MV-4-11 (cell line): ENCODE data around the gene UNC79.

Source experiments
- DNase-seq: peaks from one replicate; lab custom pipeline; 2025; lab: John Stamatoyannopoulos, UW

The UNC79 gene

DNA sequence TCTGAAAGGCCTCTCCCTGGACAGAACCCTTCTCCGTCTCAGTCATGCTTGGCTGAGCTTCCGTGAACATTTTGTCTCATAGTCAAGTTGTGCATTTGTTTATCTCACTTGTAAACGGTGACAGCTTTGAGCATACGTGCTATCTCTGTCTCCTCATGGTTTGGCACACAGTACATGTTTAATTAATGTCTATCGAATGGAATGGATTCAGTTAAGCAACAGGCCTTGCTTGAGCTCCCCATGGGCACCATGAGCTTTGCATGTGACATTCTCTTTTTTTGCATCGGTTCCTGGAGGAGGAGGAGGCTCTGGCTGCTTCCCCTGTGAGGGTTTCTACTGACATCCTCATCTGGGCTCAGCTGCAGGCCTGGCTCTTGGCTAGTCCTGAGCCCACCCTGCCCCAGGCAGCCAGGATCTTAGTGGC is 277.6 kb downstream of the UNC79 start:
- DNase-seq: peak; percentile 14

DNA sequence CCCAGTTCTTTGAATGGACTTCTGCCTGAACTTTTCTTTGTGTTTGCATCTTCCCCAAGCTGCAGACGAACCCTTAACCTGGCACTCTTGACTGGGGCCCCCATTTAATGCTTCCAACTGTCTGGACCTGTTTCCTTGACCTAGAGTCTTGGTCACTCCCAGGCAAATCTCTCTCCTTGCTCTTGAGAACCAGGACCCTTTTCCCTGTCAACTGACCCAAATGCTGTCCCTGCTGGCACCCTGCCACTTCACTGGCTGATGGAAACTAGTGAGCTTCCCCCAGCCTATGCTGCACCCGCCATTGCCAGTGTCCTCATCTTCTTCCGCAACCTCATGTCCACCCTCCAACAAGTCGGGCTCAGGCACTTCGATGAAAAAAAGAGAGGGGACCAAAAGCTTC is 278.1 kb downstream of the UNC79 start:
- no peak for DNase-seq

DNA sequence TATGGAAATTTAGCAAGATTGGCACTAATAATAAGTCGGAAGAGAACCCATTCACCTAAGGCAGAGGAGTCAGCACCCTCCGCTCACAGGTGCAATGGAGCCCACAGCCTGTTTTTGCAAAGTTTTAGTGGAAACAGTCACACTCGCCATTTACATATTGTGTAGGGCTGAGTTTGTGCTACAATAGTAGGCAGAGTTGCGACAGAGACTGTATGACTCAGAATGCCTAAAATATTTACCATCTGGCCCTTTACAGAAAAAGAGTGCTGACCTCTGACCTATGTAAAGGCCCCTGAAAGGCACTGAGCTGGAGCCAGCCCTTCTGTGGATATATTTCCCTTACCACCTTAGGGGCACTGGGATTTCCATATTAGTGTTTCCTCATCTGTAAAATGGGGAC is 278.5 kb downstream of the UNC79 start:
- DNase-seq: peak; percentile 85

DNA sequence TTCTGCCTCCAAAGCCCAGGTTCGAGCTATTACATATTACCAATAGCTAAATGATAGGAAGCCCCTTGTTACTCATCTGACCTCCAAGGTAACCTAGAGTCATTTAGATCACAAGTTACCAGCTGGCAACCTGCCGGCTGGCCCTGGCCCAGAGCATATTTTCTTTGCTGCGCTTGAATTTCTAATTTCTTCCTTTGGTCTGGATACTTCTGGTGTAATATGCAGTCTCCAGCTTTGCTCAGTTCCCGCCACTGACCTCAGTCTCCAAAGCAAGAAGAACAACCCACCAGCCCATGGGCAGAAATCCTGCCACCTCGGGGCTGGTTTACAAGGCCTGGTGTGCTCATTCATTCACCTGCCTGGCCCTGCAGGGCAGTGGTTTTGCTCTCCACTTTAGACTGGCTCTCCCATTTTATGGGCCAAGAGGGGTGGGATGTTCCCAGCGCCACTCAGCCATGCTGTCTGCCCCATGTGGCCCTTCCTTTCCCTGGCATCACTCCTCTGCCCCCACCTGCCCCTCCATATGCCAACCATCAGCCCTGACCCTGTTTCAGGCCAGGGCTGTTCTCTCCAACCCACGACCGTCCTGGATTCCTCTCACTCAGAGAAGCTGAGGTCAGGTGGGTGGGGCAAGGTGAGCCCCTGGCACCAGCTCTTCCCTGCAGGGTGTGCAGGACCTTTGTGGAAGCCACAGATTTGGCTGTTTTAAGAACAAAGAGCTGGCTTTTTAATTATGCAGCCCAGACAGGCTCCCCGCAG is 281.5 kb downstream of the UNC79 start:
- DNase-seq: no peak

DNA sequence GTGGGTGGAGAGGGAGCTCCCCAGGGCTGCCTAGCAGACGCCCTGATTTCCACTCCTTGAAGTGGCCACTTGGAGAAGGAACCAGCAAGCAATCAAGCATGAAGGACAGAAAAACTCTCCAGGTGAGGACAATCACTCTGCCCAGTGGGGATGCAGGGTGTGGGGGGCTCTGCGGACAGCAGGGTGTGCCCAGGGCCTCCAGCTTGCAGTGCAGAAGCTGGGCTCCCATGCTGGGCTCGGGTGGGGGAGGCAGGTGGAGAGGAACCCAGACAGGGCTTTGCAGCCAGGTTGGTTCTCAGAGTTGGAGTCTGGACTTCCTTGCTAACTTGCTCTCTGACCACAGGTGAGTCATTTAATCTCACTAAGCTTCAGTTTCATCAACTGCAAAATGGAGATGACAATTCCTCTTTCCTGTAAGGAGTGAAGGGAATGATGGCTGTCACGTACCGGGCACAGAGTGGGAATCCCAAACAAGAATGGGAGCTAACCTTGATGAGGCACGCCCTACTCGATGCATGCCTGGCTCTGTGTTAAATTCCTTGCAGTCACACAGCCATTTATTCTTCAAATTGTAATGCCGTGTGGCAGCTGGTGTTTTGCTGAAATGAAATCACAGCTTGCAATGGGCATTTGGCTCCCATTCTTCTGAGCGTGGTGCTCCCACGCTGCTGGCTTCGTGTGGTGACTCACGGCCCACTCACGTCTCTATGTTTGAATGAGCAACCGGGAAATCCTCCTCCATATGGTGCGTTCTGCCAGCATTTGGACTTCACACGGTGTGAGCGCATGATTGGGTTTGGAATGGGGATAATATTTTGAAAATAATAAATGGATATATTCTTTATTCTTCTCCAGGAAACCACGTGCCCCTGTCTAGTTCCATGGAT is 282.3 kb downstream of the UNC79 start:
- no peak for DNase-seq

DNA sequence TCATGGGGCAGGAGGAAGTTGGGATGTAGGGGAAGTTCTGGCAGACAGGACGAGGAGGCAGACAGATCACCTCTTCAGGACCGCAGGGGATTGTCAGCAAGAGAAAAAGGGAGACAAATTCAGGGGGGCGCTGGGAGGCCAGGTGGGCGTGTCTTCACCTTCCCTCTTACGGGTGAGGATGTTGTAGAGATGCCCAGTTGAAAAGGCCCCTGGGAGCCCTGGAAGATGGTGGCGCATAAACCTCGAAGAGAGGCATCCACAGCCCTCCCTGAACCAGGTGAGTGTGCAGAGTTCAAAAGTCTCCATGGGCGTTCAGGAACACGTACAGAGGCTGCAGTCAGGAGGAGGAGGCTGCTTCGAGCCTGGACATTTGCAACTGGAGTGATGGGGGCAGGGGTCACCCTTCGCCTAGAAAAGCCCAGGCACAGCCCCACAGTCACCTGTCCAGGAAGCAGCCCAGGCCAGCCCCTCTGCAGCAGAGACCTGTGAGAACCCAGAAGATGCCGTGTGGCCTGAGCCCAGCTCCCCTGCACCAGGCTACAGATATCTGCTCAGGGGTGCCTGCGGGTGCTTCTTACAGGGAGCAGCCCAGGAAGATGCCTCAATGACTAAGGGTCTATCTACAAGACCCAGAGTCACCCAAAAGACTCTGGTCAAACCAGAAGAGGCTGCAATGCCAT is 283.1 kb downstream of the UNC79 start:
- no peak for DNase-seq

DNA sequence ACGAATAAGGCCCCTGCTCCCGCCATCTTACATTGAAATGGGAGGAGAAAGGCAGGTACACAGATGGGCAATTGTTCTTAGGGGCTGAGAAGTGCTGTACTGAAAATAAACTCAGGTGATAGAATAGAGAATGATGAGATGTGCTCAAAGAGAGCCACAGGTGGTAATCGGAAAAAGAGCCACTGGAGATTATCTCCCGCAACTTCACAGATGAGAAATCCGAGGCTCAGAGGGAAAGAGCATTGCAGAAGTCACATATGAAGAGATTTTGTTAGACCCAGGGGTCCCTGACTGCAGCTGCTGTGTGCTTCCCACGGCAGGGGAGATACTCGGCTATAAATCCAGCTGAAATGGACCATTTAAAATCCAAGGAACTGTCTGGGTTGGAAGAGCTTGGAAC is 283.9 kb downstream of the UNC79 start:
- no peak for DNase-seq

DNA sequence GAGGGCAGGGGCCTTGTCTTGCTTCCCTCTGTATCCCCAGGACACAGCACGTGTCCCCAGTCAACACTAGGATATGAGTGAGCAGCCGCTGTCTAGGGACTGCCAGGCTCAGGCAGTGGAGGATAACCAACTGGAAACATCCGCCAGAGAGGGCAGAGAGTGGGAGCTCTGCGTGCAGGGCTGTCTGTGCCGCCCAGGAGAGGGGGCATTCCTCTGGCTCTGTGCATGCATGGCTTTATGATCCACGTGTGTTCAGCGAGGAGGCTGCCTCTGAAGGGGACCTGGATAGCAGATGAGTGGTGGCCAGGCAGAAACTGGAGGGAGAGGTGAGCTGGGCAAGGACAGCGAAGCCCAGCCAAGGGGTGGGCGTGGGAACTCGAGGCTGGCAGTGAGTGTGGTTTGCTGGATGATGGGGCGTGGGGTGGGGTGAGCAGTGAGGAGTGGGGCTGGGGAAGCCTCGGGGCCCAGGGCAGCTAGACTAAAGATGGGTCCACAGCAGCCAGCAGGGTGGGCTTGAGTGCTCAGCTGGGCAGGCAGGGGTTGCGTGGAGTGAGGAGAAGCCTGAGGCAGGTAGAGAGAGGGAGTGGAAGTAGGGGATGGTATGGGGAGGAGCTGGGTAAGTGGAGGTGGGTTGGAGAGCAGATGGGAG is 284.7 kb downstream of the UNC79 start:
- no peak for DNase-seq

DNA sequence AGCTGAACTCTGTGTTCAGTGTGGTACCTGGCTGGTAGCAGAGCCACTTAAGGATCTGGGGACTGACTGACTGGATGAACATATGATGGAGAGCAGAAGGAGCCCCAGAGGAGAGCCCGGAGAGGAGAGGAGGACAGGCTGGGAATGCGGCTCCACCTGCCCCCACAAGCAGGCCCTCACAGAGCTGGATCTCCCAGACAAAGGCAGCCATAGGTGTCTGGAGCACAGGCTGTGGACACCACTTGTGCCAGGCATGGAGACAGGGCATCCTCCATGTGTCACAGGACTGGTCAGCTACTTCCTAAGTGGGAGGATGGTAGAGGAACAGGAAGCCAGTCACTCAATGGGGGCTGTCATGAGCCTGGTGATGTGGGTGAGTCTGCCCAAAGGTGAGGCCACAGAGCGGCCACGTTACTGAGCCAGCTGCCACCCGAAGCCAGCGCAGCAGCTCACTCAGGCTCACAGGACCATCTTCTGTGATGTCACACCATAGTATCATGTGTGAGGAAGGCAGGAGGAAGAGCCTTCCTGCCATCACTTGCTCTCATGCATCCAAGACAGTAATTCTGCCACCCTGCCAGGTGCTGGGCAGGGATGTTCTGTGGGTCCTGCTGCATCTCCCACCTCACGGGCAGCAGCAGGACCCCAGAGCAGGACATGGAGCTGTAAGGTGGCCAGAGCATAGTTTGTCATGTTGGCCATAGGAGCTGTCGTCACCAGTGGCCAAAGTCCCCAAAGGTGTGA is 285.4 kb downstream of the UNC79 start:
- DNase-seq: no peak

DNA sequence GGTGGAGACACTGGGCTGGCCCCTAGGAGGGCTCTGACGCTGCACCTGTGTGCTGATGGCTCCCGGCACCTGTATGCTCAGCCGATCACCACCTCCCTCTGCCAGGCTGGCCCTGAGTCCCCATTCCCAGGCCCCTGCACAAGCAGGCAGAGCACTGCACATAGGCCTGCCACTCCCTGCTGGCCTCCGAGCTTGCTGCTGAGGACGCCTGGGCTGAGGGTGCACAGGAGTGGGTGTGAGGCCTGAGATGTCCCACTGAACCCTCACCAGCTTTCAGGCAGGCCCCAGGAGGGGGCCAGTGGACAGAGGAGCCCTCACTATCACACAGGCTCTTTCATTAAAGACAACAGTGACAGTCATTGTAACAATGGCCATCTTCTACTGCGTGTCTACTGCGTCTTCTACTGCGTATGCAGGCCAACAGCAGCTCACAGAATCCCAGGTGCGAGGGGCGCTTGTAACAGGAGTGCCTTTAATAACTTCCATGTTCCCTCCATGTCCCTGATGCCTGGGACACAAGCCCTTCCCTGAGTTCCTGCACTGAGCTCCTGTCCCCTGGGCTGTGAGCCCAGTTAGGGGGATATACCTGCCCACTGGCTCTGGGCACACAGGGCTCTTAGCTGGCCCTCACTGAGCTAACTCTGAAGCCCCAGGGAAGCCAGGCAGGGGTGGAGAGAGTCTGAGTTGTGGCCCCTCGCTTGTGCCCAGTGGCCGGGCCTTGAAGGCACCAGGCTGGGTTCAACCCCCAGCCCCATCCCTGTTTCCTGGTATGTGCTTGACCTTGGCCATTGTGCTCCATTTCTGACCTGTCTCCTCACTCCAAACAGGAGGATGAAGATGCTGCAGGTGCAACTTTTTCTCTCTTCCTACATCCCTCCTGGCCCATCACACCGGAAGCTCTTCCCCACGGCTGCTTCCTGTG is 286.3 kb downstream of the UNC79 start:
- DNase-seq: no peak

DNA sequence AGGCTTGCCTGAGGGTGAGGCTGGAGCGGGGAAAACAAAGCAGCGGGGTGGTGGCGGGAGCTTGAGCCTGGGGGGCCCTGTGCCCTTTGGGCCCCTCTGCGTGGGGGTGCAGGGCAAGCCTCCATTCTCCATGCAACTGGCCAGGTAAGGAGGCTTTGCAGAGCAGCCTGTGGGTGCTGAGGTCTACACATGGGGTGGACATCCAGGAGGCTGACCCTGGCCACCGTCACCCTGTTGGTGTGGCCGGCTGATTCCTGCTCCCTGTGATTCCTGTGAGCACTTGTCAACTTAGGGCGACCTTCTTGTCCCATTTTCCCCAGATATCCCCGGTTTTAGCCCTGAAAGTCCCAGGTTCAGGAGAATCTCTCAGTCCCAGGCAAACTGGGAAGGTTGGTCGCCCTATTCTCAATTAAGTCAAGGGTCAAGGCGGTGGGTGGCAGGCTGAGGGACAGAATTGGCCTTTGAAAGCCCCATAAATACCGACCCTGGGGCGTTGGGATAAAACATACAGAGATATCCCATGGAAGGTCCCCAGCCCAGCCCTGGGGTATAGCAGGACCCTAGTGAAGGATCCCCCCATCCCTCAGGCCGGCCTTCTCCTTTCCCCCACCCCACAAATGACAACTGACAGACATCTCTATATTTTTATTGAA is 287.1 kb downstream of the UNC79 start:
- DNase-seq: no peak

DNA sequence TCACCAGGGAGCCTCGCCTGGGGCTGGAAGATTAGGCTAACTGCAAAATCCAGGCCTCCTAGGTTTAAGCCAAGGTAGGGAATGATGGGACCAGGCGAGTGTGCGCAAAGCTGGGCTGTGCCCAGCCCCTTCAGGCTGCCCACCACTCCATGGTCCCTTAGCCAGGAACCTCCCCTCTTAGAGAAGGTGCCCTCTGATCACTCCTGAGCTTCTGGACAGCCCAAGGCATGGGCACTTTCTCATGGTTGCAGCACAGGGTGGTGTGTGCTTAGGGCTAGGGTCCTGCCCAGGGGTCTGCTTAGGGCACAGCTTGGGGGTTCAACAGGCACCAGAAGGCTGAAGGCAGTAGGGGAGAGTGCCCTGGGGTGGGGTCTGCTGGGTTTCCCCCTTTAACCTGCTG is 288.5 kb downstream of the UNC79 start:
- no peak for DNase-seq

DNA sequence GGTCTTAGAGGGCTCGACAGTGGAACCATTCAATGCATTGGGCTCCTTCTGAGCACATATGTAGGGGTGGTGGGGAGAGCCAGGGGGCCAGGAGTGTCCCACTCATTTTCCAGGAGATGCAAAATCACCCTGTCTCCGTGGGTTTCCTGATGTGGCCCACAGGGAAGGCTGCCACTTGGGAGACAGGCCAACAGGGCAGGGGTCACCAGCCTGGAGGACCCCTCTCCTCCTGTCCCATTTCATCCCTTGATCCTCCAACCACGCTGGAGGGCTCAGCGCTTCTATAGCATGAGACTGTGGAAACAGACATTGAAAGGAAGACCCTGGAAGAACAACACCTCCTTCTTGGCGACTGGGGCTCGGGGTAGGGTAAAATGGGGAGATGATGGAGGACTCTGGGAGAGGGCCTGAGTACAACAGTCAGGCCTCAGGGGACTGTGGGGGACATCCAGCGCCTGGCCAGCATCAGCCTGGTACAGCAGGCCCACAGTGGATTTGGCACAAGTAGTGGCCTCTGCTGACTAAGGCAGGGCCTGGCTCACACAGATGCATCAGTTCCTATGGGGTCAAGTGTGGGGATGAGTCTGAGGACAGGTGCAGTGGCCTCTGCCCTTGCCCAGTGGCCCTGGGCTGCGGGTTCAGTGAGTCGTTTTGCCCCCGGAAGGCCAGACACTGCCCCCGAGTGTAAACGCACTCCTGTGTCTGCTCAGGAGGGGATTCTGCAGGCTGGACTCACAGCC is 289.5 kb downstream of the UNC79 start:
- no peak for DNase-seq

DNA sequence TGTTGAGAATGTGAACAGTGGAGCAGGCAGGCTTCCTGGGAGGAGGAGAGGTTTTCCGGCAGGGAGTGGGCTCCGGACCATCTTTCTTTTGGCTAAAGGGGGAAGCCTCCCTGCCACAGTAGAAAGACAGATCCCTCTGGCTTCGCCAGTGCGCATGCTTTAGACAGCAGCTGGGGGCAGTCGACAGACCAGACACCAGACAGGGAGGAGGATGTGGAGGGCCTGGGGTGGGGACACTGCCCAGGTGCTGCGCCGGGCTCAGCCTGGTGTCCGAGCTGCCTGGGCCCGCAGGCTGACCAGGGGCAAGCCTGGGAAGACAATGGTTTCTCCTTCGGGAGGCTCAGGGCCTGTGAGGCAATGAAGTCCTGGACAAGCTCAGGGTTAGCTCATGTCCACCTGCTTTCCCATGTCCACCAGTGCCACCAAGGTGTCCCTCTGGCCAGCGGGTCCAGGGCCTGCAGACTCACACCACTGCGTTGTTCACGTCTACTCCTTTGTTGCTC is 290.3 kb downstream of the UNC79 start:
- no peak for DNase-seq

DNA sequence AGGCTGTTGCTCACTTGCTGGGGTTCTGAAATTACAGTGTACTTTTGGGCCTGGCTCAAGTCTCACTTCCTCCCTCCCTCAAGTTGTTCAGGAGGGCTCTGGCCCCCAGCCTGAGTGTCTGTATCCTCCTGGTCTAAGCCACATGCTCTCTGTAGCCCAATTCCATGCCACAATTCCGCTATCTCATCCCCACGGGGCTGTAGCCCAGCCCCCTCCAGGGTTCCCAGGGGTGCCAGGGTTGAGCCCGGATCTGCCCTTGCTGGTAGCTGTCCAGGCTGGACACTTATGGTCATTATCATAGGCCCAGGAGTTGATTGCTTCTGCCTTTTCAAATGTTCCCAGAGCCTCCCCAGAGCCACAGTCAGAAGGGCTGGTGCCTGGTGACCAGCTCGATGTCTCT is 292.3 kb downstream of the UNC79 start:
- no peak for DNase-seq

DNA sequence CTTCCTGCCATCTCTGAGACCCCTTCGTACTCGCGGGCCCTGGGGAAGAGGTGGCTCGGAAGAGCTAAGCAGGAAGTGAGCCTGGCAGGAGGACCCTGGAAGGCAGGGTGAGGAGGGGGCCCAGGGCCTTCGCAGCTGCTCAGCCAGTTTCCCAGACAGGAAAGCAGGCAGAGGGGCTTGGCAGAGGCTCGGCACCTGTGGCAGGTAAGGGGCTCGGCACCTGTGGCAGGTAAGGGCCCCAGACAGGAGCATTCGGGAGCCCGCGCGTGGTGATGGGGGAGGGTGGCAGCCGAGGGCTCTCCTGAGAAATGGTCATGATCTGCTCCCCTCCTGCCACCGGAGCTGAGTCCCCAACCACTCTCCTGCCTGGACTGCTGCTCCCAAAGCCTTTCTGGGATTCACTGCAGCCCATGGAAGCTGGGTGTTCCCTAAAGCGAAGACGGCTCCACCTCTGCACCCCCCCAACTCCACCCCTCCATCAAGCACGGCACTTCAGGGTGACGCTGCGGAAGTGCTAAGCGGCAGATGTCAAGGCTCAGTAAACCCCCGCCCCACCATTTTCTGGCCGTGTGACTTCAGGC is 294.4 kb downstream of the UNC79 start:
- no peak for DNase-seq

DNA sequence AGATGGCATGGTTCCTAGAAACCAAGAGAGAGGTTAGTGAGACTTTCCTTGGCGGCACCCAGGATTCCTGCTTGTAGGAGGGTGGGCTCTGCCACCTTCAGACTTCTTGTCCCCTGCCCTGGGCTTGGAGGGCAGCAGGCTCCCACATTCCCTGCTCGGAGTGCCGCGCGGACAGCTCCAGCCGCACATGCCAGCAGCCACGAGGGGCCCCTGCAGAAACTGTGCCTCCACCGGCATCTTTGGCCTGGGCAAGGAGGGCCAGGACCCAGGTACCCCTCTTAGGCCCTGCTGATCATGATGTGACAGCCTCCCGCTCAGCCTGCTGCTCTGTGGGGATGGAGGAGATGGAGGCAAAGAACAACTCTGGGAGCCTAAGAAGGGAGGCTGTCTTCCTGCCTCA is 295.3 kb downstream of the UNC79 start:
- DNase-seq: no peak

DNA sequence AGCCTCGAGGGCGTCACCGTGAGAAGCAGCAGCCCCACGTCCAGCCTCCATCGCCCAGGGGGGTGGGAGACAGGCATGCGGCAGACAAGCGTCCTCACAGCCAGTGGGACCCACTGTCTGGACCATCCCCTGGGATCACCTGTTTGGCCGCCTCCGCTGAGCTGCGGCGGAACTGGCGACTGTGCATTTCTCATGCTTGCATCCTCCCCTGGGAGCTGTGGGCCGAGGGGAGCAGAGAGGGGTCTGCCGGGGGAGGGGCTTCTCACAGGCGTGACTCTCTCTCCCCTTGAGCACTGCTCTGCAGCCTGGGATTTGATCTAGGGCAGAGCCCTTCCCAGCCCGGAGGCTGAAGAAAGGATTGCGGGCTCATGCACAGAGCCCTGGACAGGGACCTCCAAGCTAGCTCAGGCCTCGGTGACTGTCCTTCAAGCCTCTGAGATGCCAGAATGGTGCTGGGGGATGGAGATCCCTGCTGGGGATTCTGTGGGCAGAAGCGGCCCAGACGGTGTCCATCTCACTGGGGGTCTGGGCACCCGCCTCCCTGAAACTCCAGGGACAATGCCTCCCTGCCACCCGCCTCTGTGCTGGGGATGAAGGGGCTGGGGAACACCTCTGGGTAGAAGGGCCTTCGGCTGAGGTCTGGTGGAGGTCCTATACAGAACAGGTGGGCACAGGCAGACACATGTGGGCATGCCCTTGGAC is 296.5 kb downstream of the UNC79 start:
- DNase-seq: no peak
